Iris pigment epithelial cell (primary cell): Measurements from ENCODE around the gene NPAS3.
A peak's percentile ranks its signal among the peaks of the same experiment; 100 is the strongest.

Experiments used
- DNase-seq: peaks from one replicate; pipeline ENCODE4 v3.0.0-alpha.2; 2011; ENCODE audit warnings: low read depth

NPAS3 gene

GRCh38 chr14:33680873-33681272 is 742.2 kb downstream of the NPAS3 start:
- no peak for DNase-seq

GRCh38 chr14:33682760-33683159 is 744.1 kb downstream of the NPAS3 start:
- DNase-seq, result peak; percentile 73

- no peak for DNase-seq
These were observed 746.3 kb downstream of the NPAS3 start for GRCh38 chr14:33685026-33685425.

- no peak for DNase-seq
These were observed 747.0 kb downstream of the NPAS3 start for GRCh38 chr14:33685698-33686097.

GRCh38 chr14:33686218-33686617 is 747.5 kb downstream of the NPAS3 start:
- DNase-seq, result peak; percentile 74

GRCh38 chr14:33686856-33687255 is 748.2 kb downstream of the NPAS3 start:
- DNase-seq, result no peak

- no peak for DNase-seq
These were observed 751.0 kb downstream of the NPAS3 start for GRCh38 chr14:33689680-33690079.

GRCh38 chr14:33691907-33692306 is 753.2 kb downstream of the NPAS3 start:
- DNase-seq, result no peak

GRCh38 chr14:33692762-33693161 is 754.1 kb downstream of the NPAS3 start:
- peak; percentile 90 for DNase-seq

GRCh38 chr14:33693237-33693636 is 754.6 kb downstream of the NPAS3 start:
- peak; percentile 88 for DNase-seq

GRCh38 chr14:33696165-33696564 is 757.5 kb downstream of the NPAS3 start:
- no peak for DNase-seq

GRCh38 chr14:33699300-33699983 is 760.8 kb downstream of the NPAS3 start:
- no peak for DNase-seq

GRCh38 chr14:33700052-33700451 is 761.4 kb downstream of the NPAS3 start:
- DNase-seq, result no peak

GRCh38 chr14:33702293-33702692 is 763.6 kb downstream of the NPAS3 start:
- DNase-seq, result no peak

- no peak for DNase-seq
These were observed 765.8 kb downstream of the NPAS3 start for GRCh38 chr14:33704481-33704880.

- DNase-seq, result no peak
These were observed 766.8 kb downstream of the NPAS3 start for GRCh38 chr14:33705490-33705889.

- DNase-seq, result no peak
These were observed 769.0 kb downstream of the NPAS3 start for GRCh38 chr14:33707716-33708115.

- DNase-seq, result no peak
These were observed 770.6 kb downstream of the NPAS3 start for GRCh38 chr14:33709283-33709682.

GRCh38 chr14:33709711-33710110 is 771.0 kb downstream of the NPAS3 start:
- DNase-seq, result no peak

- no peak for DNase-seq
These were observed 771.6 kb downstream of the NPAS3 start for GRCh38 chr14:33710273-33710672.

- no peak for DNase-seq
These were observed 772.5 kb downstream of the NPAS3 start for GRCh38 chr14:33711194-33711593.

- no peak for DNase-seq
These were observed 773.1 kb downstream of the NPAS3 start for GRCh38 chr14:33711811-33712216.

- DNase-seq, result peak; percentile 7
These were observed 776.0 kb downstream of the NPAS3 start for GRCh38 chr14:33714527-33715226.

GRCh38 chr14:33715227-33715528 is 776.5 kb downstream of the NPAS3 start:
- no peak for DNase-seq
